Keratinocyte (primary cell): Measurements from ENCODE around the gene MEAK7. TPM values are rescaled to one million over a fixed set of nuclear protein-coding genes. Genes with fewer than 3 reads are reported as not detected.

Experiments
- DNase-seq: peaks from one replicate; pipeline ENCODE4 v3.0.0-alpha.2; 2011; ENCODE audit warnings: low read depth, missing footprints, low spot score
- FAIRE-seq: peaks from 2 replicates; lab custom pipeline; 2011; peaks lifted over from hg19 to GRCh38; lab: Jason Lieb, UNC
- H2AFZ ChIP-seq: 2 replicates; pipeline ENCODE4 v1.6.0; 2012; ENCODE audit warnings: low read length, control low read depth, inconsistent platforms; ENCODE audit not compliant: control insufficient read depth
- H3K27ac ChIP-seq: 2 replicates; pipeline ENCODE4 v1.5.1; 2011; ENCODE audit warnings: low read length; ENCODE audit not compliant: control insufficient read depth, insufficient read depth
- H3K27me3 ChIP-seq: 3 replicates; pipeline ENCODE4 v1.6.0; 2011; ENCODE audit warnings: low read length; ENCODE audit not compliant: control insufficient read depth, insufficient read depth; ENCODE audit errors: extremely low read depth
- H3K36me3 ChIP-seq, 2 experiments: 2 replicates in 1 of 2; 3 replicates in 1 of 2; pipeline ENCODE4 v1.5.1; 2011; ENCODE audit warnings: low read length in 2 of 2, mild to moderate bottlenecking in 1 of 2; ENCODE audit not compliant: control insufficient read depth in 2 of 2, insufficient read depth in 2 of 2; ENCODE audit errors: extremely low read depth in 1 of 2
- H3K4me1 ChIP-seq: 3 replicates; pipeline ENCODE4 v1.5.1; 2011; ENCODE audit warnings: low read length; ENCODE audit not compliant: control insufficient read depth, insufficient read depth; ENCODE audit errors: extremely low read depth
- H3K4me2 ChIP-seq: 3 replicates; pipeline ENCODE4 v1.6.0; 2011; ENCODE audit warnings: low read depth, low read length; ENCODE audit not compliant: control insufficient read depth, insufficient read depth; ENCODE audit errors: extremely low read depth
- H3K4me3 ChIP-seq, 3 experiments: fragments of 200-600 bp in 1 of 3; sonication (generic) in 1 of 3; 2 replicates in 2 of 3; 3 replicates in 1 of 3; pipeline ENCODE4 v1.5.1; 2011 to 2016; ENCODE audit warnings: low read length in 3 of 3, mild to moderate bottlenecking in 3 of 3, control low read depth in 2 of 3, inconsistent platforms in 1 of 3, low read depth in 1 of 3, mixed read lengths in 1 of 3, mixed run types in 1 of 3, moderate library complexity in 1 of 3; ENCODE audit not compliant: control insufficient read depth in 2 of 3, insufficient read depth in 2 of 3; ENCODE audit errors: extremely low read depth in 1 of 3
- H3K79me2 ChIP-seq: 2 replicates; pipeline ENCODE4 v1.6.0; 2012; ENCODE audit warnings: low read length; ENCODE audit not compliant: control insufficient read depth, insufficient read depth
- H3K9ac ChIP-seq: 3 replicates; pipeline ENCODE4 v1.6.0; 2011; ENCODE audit warnings: low read length; ENCODE audit not compliant: control insufficient read depth, insufficient read depth; ENCODE audit errors: extremely low read depth
- H3K9me1 ChIP-seq: 3 replicates; pipeline ENCODE4 v1.6.0; 2011; ENCODE audit warnings: low read length; ENCODE audit not compliant: control insufficient read depth, insufficient read depth; ENCODE audit errors: extremely low read depth
- H3K9me3 ChIP-seq: 2 replicates; pipeline ENCODE4 v1.5.1; 2012; ENCODE audit warnings: low read depth, low read length; ENCODE audit not compliant: control insufficient read depth
- H4K20me1 ChIP-seq: 3 replicates; pipeline ENCODE4 v1.6.0; 2011; ENCODE audit warnings: low read length; ENCODE audit not compliant: control insufficient read depth, insufficient read depth; ENCODE audit errors: extremely low read depth
- CTCF ChIP-seq, 3 experiments: IDR thresholded peaks in 1 of 3; conservative IDR thresholded peaks in 1 of 3; optimal IDR thresholded peaks in 1 of 3; 2 replicates in 2 of 3; 3 replicates in 1 of 3; pipeline versions ENCODE3 to v1.5.1; 2011; ENCODE audit warnings: low read length in 3 of 3, mild to moderate bottlenecking in 3 of 3, moderate library complexity in 2 of 3, control low read depth in 1 of 3, inconsistent platforms in 1 of 3; ENCODE audit not compliant: insufficient read depth in 2 of 3; ENCODE audit errors: extremely low read depth in 1 of 3
- EZH2 ChIP-seq: IDR thresholded peaks from one replicate; pipeline ENCODE4 v1.6.1; 2012; ENCODE audit warnings: inconsistent platforms, mild to moderate bottlenecking, low read length, moderate library complexity
- dilution Hi-C: fragments of 300-500 bp; cut with MboI; formaldehyde crosslinking; loops from one replicate; pipeline ENCODE4 v1.7.0; 2020; ENCODE audit warnings: low sequenced_read_pairs; ENCODE audit not compliant: extremely low pct_ligation_motif_present
- polyA plus RNA-seq, 5 experiments: library from polyadenylated mRNA; depleted of rRNA in 3 of 5; stranded (reverse) in 3 of 5; stranded (forward) in 1 of 5; unstranded in 1 of 5; fragments of >200 nt; gene quantifications; 1 replicate in 1 of 5; 2 replicates in 3 of 5; 3 replicates in 1 of 5; pipeline versions ENCODE4 v1.2.1 to v1.2.3, GENCODE V29; 2011 to 2012; ENCODE audit warnings: missing spikeins in 2 of 5, low read depth in 1 of 5, low replicate concordance in 1 of 5

MEAK7 gene
- polyA plus RNA-seq, 1 donor (not counting 4 experiments of a cell fraction or from before 2014, with no cell fraction given): 81.0 TPM

DNA sequence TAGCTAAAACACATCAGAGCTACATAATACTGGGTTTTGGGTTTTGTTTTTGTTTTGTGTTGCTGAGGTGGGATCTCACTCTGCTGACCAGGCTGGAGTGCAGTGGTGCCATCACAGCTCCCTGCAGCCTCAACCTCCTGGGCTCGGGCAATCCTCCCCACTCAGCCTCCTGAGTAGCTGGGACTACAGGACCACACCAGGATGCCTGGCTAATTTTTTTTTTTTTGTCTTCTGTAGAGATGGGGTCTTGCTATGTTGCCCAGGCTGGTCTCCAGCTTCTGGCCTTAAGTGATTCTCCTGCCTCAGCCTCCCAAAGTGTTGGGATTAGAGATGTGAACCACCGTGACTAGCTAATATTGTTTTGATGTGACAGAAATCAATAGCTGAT, 6.2 kb downstream of the MEAK7 start:
- no peak overlapping the region for H3K9ac ChIP-seq
- TF ChIP-seq CTCF (optimal IDR thresholded peaks at IDR 0.05 in 1 of 3, IDR thresholded peaks at IDR 0.05 in 1 of 3, conservative IDR thresholded peaks at IDR 0.05 in 1 of 3; ENCODE audit: extremely low read depth in 1 of 3, insufficient read depth in 2 of 3, low read length in 3 of 3): no peak
- no peak for TF ChIP-seq EZH2
- no peak overlapping the region for H3K27ac ChIP-seq
- H2AFZ ChIP-seq: no peak overlapping the region
- FAIRE-seq (no peak), DNase-seq (no peak)
- H3K9me1 ChIP-seq: peaks cover 5% of the 10 kb centered on the region
- no peaks in the 10 kb centered on the region for H4K20me1 ChIP-seq
- H3K4me3 ChIP-seq: no peak overlapping the region
- no peaks in the 10 kb centered on the region for H3K9me3 ChIP-seq
- peaks cover 58% of the 10 kb centered on the region for H3K79me2 ChIP-seq
- H3K27me3 ChIP-seq: no peaks in the 10 kb centered on the region
- peaks cover 46% of the 10 kb centered on the region for H3K4me1 ChIP-seq
- dilution Hi-C loops: no loop called here
- H3K4me2 ChIP-seq: no peak overlapping the region
- peaks cover 38 to 69% of the 10 kb centered on the region in 2 experiments for H3K36me3 ChIP-seq

- Histone ChIP-seq H3K4me2 (no peak overlapping the region), H4K20me1 (no peaks in the 10 kb centered on the region), H3K9me1 (peaks cover 5% of the 10 kb centered on the region), H3K4me3 (no peak overlapping the region), H3K27ac (no peak overlapping the region), H2AFZ (no peak overlapping the region), H3K9me3 (no peaks in the 10 kb centered on the region), H3K36me3 (peaks cover 38 to 65% of the 10 kb centered on the region in 2 experiments), H3K9ac (no peak overlapping the region), H3K27me3 (no peaks in the 10 kb centered on the region), H3K79me2 (peaks cover 57% of the 10 kb centered on the region), H3K4me1 (peaks cover 40% of the 10 kb centered on the region)
- TF ChIP-seq EZH2 (no peak), CTCF (optimal IDR thresholded peaks at IDR 0.05 in 1 of 3, IDR thresholded peaks at IDR 0.05 in 1 of 3, conservative IDR thresholded peaks at IDR 0.05 in 1 of 3; ENCODE audit: extremely low read depth in 1 of 3, insufficient read depth in 2 of 3, low read length in 3 of 3) (no peak)
- dilution Hi-C loops: no loop called here
- no peak for DNase-seq
- FAIRE-seq: no peak
Observed at GRCh38 chr16:84497418-84498222, 6.8 kb downstream of the MEAK7 start.
